ENCODE data around the gene RAN. TPM values are rescaled to one million over a fixed set of nuclear protein-coding genes. Genes with fewer than 3 reads are reported as not detected.

RAN gene
- total and polyA plus RNA-seq, 9 of the 15 experiments (the other 6 are each of a cell fraction or from before 2014, with no cell fraction given) = 1,687 to 3,820 (median 2,300) TPM

GRCh38 chr12:130871286-130872178 is at the start of gene RAN (continued):
- TF ChIP-seq MGA (IDR thresholded peaks at IDR 0.05) = peak; percentile 92
- TF ChIP-seq ILK (tag; IDR thresholded peaks at IDR 0.05; ENCODE audit: borderline replicate concordance, low read depth) = no peak
- TF ChIP-seq U2AF1 (optimal IDR thresholded peaks at IDR 0.05; ENCODE audit: low read depth, low read length) = no peak
- no peak for TF ChIP-seq TEAD2 (tag; IDR thresholded peaks at IDR 0.05)
- TF ChIP-seq ZNF347 (CRISPR knock-in tag; IDR thresholded peaks at IDR 0.05; ENCODE audit: low read depth) = no peak
- no peak for TF ChIP-seq ARHGAP35 (IDR thresholded peaks at IDR 0.05; ENCODE audit: partially characterized antibody)
- TF ChIP-seq FOXO4 (CRISPR knock-in tag; IDR thresholded peaks at IDR 0.05) = no peak
- no peak for TF ChIP-seq GATAD2B (IDR thresholded peaks at IDR 0.05; ENCODE audit: borderline replicate concordance)
- peak; percentile 91 for TF ChIP-seq MAX (CRISPR knock-in tag; IDR thresholded peaks at IDR 0.05)
- no peak for TF ChIP-seq HEY1 (CRISPR knock-in tag; IDR thresholded peaks at IDR 0.05; ENCODE audit: borderline replicate concordance)
- peak; percentile 80 for TF ChIP-seq NFRKB (IDR thresholded peaks at IDR 0.05; ENCODE audit: low read depth)
- TF ChIP-seq SIN3A (IDR thresholded peaks at IDR 0.05; ENCODE audit: borderline replicate concordance in 2 of 2, control insufficient read depth in 1 of 2, low read depth in 2 of 2, low read length in 2 of 2) = peak; percentile 10 to 43; a peak in 2 of 4 replicates
- no peak for TF ChIP-seq MAFG (tag; conservative IDR thresholded peaks at IDR 0.05)
- TF ChIP-seq GABPB2 (CRISPR knock-in tag; conservative IDR thresholded peaks at IDR 0.05) = no peak

Measured in K562 (cell line).